K562 (cell line): Measurements from ENCODE around the gene CEP76. TPM values are rescaled to one million over a fixed set of nuclear protein-coding genes. Genes with fewer than 3 reads are reported as not detected.

Experiments used
- HDAC8 ChIP-seq: fragments of 450-650 bp; IDR thresholded peaks from 2 replicates; pipeline ENCODE4 v1.6.1; 2016; ENCODE audit warnings: mild to moderate bottlenecking, missing genetic modification characterization, moderate library complexity, missing compliant biosample characterization
- HIVEP1 ChIP-seq: fragments of 250-450 bp; sonication (Bioruptor Pico); IDR thresholded peaks from 2 replicates; pipeline ENCODE4 v1.4.0; 2020; ENCODE audit warnings: mild to moderate bottlenecking
- HNRNPH1 ChIP-seq: fragments of 200-400 bp; formaldehyde crosslinking; optimal IDR thresholded peaks from 2 replicates; pipeline ENCODE3; 2017; ENCODE audit warnings: low read depth, mild to moderate bottlenecking, low read length, moderate library complexity
- L3MBTL2 ChIP-seq: fragments of 450-650 bp; IDR thresholded peaks from 2 replicates; pipeline ENCODE4 v1.6.1; 2016; ENCODE audit warnings: mild to moderate bottlenecking, moderate library complexity
- MCM2 ChIP-seq: fragments of 450-650 bp; IDR thresholded peaks from 2 replicates; pipeline ENCODE4 v1.6.1; 2017; ENCODE audit warnings: low read depth, mild to moderate bottlenecking
- PBX2 ChIP-seq, 2 experiments: IDR thresholded peaks in 1 of 2; conservative IDR thresholded peaks in 1 of 2; 2 replicates each; pipeline ENCODE4 v1.6.1; 2016; ENCODE audit warnings: low read depth in 2 of 2, mild to moderate bottlenecking in 1 of 2, missing compliant biosample characterization in 1 of 2, missing genetic modification characterization in 1 of 2, moderate library complexity in 1 of 2
- PCBP1 ChIP-seq: fragments of 200-400 bp; formaldehyde crosslinking; IDR thresholded peaks from 2 replicates; pipeline ENCODE4 v1.6.1; 2018; ENCODE audit warnings: mild to moderate bottlenecking, low read depth, low read length; ENCODE audit not compliant: poor library complexity, severe bottlenecking
- POLR2H ChIP-seq: IDR thresholded peaks from 2 replicates; pipeline ENCODE4 v1.6.1; 2016; ENCODE audit warnings: missing genetic modification characterization, low read depth, mild to moderate bottlenecking, control low read depth, missing compliant biosample characterization, moderate library complexity
- TCF7 ChIP-seq: sonication (generic); IDR thresholded peaks from 2 replicates; pipeline ENCODE4 v1.6.1; 2016; ENCODE audit warnings: antibody characterized with exemption, borderline replicate concordance
- THAP12 ChIP-seq: fragments of 250-450 bp; sonication (Bioruptor Pico); IDR thresholded peaks from 2 replicates; pipeline ENCODE4 v1.9.0; 2021; ENCODE audit warnings: mild to moderate bottlenecking, inconsistent platforms
- THRAP3 ChIP-seq: fragments of 450-650 bp; IDR thresholded peaks from 2 replicates; pipeline ENCODE4 v1.6.1; 2016; ENCODE audit warnings: mild to moderate bottlenecking, inconsistent platforms, borderline replicate concordance
- ZFPM2 ChIP-seq: fragments of 250-450 bp; sonication (Bioruptor Pico); IDR thresholded peaks from 2 replicates; pipeline ENCODE4 v1.5.1; 2022; ENCODE audit warnings: mild to moderate bottlenecking
- polyA plus RNA-seq, 8 experiments: library from polyadenylated mRNA; depleted of rRNA in 4 of 8; stranded (reverse) in 5 of 8; unstranded in 3 of 8; fragments of >200 nt; fragmentation: Nextera tagmentation in 2 of 8; fragmentation: Illumina TruSeq in 1 of 8; extraction: Ambion mirVana in 2 of 8; extraction: Trizol in 1 of 8; gene quantifications; 2 replicates each; pipeline versions ENCODE4 v1.2.1 to v1.2.3, GENCODE V29; 2011 to 2014; ENCODE audit warnings: inconsistent platforms in 1 of 8, missing spikeins in 1 of 8
- total RNA-seq, 7 experiments: library from RNA; depleted of rRNA in 6 of 7; stranded (reverse); fragments of >200 nt in 6 of 7; fragmentation: Illumina TruSeq in 2 of 7; extraction: Trizol in 2 of 7; gene quantifications; 2 replicates each; pipeline versions ENCODE4 v1.2.1 to v1.2.3, GENCODE V29; 2011 to 2021; ENCODE audit warnings: low replicate concordance in 1 of 7
- TF ChIP-seq, protein P1 (sequence below): sonication (generic); IDR thresholded peaks from 2 replicates; pipeline ENCODE4 v1.6.1; 2016
- TF ChIP-seq, protein P2 (sequence below), 2 experiments: fragments of 450-650 bp in 1 of 2; IDR thresholded peaks; 2 replicates each; pipeline ENCODE4 v1.6.1; 2011 to 2017; ENCODE audit warnings: low read depth in 2 of 2, antibody characterized with exemption in 1 of 2, borderline replicate concordance in 1 of 2, low read length in 1 of 2, mild to moderate bottlenecking in 1 of 2, mixed read lengths in 1 of 2; ENCODE audit not compliant: control insufficient read depth in 1 of 2

CEP76 gene
- total and polyA plus RNA-seq, 9 of the 15 experiments (the other 6 are each of a cell fraction or from before 2014, with no cell fraction given): 5.3 to 27.3 (median 19.3) TPM

DNA sequence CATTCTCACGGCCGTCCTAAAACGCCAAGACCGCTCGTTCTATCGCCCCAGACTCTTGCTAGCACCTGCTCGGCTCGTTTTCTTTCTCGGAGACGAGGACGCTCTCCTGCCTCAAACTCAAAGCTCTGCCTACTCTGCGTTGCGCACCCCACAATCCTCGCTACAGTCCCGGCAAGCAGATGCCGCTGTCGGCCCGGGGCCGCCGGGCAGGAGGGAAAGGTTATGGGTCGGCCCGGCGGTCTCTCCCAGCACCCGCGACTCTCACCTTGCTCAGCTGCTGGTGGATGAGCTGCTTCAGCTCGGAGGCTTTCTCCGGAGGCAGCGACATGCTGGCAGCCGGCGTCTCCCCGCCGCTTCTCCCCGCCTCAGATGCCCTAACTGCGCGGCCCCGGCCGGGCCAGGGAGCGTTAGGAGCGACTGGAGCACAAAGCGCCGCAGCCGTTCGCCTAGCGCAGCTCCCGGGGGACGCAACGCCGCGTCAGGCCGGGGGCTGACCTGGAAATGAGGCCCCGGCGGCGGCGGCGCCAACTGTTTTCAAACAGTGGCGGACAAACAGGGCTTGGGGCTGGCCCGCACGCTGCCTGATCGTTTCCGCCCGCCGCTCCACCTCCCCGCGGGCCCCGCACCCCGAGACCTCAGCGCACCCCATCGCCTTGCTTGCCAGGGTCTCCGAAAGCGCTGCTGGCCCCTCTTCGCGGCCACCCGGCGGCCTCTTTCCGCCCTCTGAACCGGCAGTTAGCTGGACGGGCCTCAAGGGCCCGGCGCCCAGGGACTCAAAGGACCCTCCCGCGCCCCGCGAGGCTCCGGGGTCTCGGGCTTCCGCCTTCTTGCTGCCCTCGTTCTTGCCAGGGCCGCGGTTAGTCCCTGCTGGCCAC, at the start of gene CEP76, which contains the start of gene PSMG2 (continued):
- no peak for TF ChIP-seq PBX2 (CRISPR knock-in tag; IDR thresholded peaks at IDR 0.05; ENCODE audit: low read depth)
- no peak for TF ChIP-seq PBX2 (tag; conservative IDR thresholded peaks at IDR 0.05; ENCODE audit: low read depth)
- no peak; the same call in 1 of the 2 replicates for TF ChIP-seq TCF7
- no peak for TF ChIP-seq HNRNPH1
- TF ChIP-seq THAP12 (CRISPR knock-in tag): 0 out of 2 replicates have a peak, but pooled peaks have one; percentile 35
- no peak for TF ChIP-seq ZFPM2
- TF ChIP-seq MCM2: no peak
- no peak for TF ChIP-seq THRAP3
- TF ChIP-seq, protein P1, sequence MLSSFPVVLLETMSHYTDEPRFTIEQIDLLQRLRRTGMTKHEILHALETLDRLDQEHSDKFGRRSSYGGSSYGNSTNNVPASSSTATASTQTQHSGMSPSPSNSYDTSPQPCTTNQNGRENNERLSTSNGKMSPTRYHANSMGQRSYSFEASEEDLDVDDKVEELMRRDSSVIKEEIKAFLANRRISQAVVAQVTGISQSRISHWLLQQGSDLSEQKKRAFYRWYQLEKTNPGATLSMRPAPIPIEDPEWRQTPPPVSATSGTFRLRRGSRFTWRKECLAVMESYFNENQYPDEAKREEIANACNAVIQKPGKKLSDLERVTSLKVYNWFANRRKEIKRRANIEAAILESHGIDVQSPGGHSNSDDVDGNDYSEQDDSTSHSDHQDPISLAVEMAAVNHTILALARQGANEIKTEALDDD: no peak
- peak; percentile 85 for TF ChIP-seq POLR2H
- TF ChIP-seq HIVEP1 (CRISPR knock-in tag): no peak
- peak; percentile 68 for TF ChIP-seq PCBP1
- TF ChIP-seq L3MBTL2: peak; percentile 27
- TF ChIP-seq, protein P2, sequence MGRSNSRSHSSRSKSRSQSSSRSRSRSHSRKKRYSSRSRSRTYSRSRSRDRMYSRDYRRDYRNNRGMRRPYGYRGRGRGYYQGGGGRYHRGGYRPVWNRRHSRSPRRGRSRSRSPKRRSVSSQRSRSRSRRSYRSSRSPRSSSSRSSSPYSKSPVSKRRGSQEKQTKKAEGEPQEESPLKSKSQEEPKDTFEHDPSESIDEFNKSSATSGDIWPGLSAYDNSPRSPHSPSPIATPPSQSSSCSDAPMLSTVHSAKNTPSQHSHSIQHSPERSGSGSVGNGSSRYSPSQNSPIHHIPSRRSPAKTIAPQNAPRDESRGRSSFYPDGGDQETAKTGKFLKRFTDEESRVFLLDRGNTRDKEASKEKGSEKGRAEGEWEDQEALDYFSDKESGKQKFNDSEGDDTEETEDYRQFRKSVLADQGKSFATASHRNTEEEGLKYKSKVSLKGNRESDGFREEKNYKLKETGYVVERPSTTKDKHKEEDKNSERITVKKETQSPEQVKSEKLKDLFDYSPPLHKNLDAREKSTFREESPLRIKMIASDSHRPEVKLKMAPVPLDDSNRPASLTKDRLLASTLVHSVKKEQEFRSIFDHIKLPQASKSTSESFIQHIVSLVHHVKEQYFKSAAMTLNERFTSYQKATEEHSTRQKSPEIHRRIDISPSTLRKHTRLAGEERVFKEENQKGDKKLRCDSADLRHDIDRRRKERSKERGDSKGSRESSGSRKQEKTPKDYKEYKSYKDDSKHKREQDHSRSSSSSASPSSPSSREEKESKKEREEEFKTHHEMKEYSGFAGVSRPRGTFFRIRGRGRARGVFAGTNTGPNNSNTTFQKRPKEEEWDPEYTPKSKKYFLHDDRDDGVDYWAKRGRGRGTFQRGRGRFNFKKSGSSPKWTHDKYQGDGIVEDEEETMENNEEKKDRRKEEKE (IDR thresholded peaks at IDR 0.05; ENCODE audit: borderline replicate concordance in 1 of 2, control insufficient read depth in 1 of 2, low read depth in 2 of 2, low read length in 1 of 2): no peak
- TF ChIP-seq HDAC8 (tag): no peak
